ENCODE data around the gene ISCA2.

DNA sequence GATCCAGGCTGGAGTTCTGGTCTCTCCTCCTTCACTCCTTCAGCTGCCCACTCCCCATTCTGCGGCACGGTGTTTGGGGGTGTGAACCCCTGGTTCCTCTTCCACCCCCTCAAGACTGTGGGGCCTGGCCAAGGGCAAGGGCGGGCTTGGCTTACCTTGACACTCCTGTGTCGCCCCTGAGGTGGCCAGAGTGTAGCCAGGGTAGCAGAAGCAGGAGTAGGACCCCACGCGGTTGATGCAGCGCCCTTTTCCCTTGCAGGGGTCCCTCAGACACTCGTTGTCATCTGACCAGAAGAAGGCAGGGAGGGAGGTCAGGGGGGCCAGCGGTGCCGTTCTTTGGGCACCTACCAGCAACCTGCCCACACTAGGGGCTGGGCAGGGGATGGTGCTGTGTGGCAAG lies 28.2 kb downstream of the ISCA2 start:
- TF ChIP-seq, protein P1, sequence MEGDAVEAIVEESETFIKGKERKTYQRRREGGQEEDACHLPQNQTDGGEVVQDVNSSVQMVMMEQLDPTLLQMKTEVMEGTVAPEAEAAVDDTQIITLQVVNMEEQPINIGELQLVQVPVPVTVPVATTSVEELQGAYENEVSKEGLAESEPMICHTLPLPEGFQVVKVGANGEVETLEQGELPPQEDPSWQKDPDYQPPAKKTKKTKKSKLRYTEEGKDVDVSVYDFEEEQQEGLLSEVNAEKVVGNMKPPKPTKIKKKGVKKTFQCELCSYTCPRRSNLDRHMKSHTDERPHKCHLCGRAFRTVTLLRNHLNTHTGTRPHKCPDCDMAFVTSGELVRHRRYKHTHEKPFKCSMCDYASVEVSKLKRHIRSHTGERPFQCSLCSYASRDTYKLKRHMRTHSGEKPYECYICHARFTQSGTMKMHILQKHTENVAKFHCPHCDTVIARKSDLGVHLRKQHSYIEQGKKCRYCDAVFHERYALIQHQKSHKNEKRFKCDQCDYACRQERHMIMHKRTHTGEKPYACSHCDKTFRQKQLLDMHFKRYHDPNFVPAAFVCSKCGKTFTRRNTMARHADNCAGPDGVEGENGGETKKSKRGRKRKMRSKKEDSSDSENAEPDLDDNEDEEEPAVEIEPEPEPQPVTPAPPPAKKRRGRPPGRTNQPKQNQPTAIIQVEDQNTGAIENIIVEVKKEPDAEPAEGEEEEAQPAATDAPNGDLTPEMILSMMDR (conservative IDR thresholded peaks at IDR 0.05; ENCODE audit: low read length) = no peak
- no peak for TF ChIP-seq EZH2phosphoT487 (IDR thresholded peaks at IDR 0.05; ENCODE audit: borderline replicate concordance)

All from Loucy (cell line).